Transverse colon (tissue), 4 donors: ENCODE measurements around the gene TOMM22.

Experiments
- CTCF ChIP-seq, 5 experiments: fragments of 200-600 bp in 3 of 5; fragments of 450-650 bp in 2 of 5; sonication (generic) in 3 of 5; IDR thresholded peaks; 1 replicate in 2 of 5; 2 replicates in 3 of 5; pipeline ENCODE4 v1.5.1; 2016 to 2017; ENCODE audit warnings: antibody characterized with exemption in 5 of 5, inconsistent platforms in 3 of 5, mild to moderate bottlenecking in 2 of 5, moderate library complexity in 1 of 5
- EP300 ChIP-seq: sonication (generic); formaldehyde crosslinking; IDR thresholded peaks from one replicate; pipeline ENCODE4 v1.6.1; 2017; ENCODE audit warnings: antibody characterized with exemption, low read depth
- POLR2A ChIP-seq: fragments of 450-650 bp; IDR thresholded peaks from one replicate; pipeline ENCODE4 v1.6.1; 2016; ENCODE audit warnings: antibody characterized with exemption, mild to moderate bottlenecking, moderate library complexity
- POLR2AphosphoS5 ChIP-seq, 3 donors: sonication (generic); formaldehyde crosslinking; IDR thresholded peaks; one replicate each; pipeline ENCODE4 v1.6.1; 2016; ENCODE audit warnings: antibody characterized with exemption in 3 of 3

- no peak for TF ChIP-seq EP300
- TF ChIP-seq CTCF (IDR thresholded peaks at IDR 0.05), result no peak
- TF ChIP-seq POLR2A, result no peak
- no peak for TF ChIP-seq POLR2AphosphoS5 (IDR thresholded peaks at IDR 0.05)
Measured at GRCh38 chr22:38730411-38730871, 48.7 kb downstream of the TOMM22 start.
